Sigmoid colon (tissue), 4 donors: ENCODE data around the gene TBC1D20.

ENCODE experiments used
- EP300 ChIP-seq, 4 donors: sonication (generic); formaldehyde crosslinking; IDR thresholded peaks; one replicate each; pipeline ENCODE4 v1.6.1; 2017; ENCODE audit warnings: antibody characterized with exemption in 4 of 4
- TF ChIP-seq, protein P1 (sequence below), 4 experiments: fragments of 450-650 bp in 3 of 4; fragments of 200-600 bp in 1 of 4; IDR thresholded peaks; one replicate each; pipeline ENCODE4 v1.5.1; 2016 to 2019; ENCODE audit warnings: antibody characterized with exemption in 4 of 4, mild to moderate bottlenecking in 3 of 4, moderate library complexity in 2 of 4

DNA sequence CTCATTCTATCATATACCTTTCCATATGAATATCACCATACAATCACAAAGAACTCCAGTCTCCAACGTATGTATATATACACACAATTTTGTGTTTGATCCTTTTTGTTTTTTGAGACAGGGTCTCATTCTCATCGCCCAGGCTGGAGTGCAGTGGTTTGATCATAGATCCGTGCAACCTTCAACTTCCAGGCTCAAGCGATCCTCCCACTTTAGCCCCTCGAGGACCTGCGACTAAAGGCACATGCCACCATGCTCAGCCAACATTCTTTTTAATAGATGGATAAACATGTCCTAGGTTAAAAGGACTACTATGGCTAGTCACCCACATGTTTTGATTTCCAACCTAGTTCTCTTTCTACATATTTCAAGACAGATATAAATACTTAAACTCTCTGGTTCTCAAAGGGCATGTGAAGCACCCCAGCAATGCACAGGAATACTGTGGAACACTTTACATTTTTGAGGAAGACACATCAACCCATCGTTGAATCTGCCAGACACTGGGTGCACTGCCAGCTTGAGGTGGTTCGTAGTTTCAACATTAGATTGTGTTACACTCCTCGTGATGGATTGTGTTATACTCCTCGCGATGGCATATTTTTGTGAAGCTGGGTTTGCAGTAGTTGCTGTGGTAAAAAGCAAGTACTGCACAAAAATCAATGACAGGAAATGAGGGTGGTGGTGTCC is 40.9 kb upstream of the TBC1D20 start:
- TF ChIP-seq, protein P1, sequence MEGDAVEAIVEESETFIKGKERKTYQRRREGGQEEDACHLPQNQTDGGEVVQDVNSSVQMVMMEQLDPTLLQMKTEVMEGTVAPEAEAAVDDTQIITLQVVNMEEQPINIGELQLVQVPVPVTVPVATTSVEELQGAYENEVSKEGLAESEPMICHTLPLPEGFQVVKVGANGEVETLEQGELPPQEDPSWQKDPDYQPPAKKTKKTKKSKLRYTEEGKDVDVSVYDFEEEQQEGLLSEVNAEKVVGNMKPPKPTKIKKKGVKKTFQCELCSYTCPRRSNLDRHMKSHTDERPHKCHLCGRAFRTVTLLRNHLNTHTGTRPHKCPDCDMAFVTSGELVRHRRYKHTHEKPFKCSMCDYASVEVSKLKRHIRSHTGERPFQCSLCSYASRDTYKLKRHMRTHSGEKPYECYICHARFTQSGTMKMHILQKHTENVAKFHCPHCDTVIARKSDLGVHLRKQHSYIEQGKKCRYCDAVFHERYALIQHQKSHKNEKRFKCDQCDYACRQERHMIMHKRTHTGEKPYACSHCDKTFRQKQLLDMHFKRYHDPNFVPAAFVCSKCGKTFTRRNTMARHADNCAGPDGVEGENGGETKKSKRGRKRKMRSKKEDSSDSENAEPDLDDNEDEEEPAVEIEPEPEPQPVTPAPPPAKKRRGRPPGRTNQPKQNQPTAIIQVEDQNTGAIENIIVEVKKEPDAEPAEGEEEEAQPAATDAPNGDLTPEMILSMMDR (IDR thresholded peaks at IDR 0.05): no peak
- TF ChIP-seq EP300 (IDR thresholded peaks at IDR 0.05): no peak
